CD4-positive, alpha-beta T cell treated with Interferon alpha-2 for 1 hour (primary cell): ENCODE data around the gene GNAQ.

Experiments
- DNase-seq, 2 donors: peaks; one replicate each; pipeline ENCODE4 v3.0.0-alpha.2; 2020 to 2022

Gene GNAQ

DNA sequence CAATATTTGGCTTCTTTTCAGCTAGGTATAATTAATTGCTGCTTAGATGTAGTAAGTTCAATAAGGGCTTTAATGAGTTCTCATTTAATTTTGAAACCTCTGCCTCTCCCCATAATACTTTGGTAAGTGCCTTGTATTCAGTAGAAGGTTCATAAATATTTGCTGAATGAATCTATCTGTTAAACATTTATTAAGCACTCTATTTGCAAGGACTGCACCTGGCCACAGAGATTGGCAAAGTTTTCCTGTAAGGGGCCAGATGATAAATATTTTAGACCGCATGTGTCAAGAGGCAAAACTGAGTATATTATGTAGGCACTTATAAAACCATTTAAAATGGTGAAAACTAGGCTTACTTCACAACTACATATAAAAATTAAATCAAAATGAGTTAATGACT, 364.5 kb downstream of the GNAQ start:
- DNase-seq, result no peak
